Thyroid gland (tissue), 4 donors: Measurements from ENCODE around the gene EXT2. TPM values are rescaled to one million over a fixed set of nuclear protein-coding genes. Genes with fewer than 3 reads are reported as not detected.

Experiments
- DNase-seq, 2 donors: peaks; one replicate each; pipeline ENCODE4 v3.0.0-alpha.2; 2019
- H3K27ac ChIP-seq, 3 donors: fragments of 200-600 bp; sonication (generic); 1 replicate in 2 of 3; 2 replicates in 1 of 3; pipeline ENCODE4 v1.5.1; 2016 to 2019; ENCODE audit warnings: mild to moderate bottlenecking in 1 of 3, moderate library complexity in 1 of 3
- H3K27me3 ChIP-seq: fragments of 200-600 bp; sonication (generic); one replicate; pipeline ENCODE4 v1.5.1; 2019
- H3K36me3 ChIP-seq, 2 donors: fragments of 200-600 bp; sonication (generic); one replicate each; pipeline ENCODE4 v1.5.1; 2016 to 2019
- H3K4me1 ChIP-seq, 2 donors: fragments of 200-600 bp; sonication (generic); one replicate each; pipeline ENCODE4 v1.5.1; 2017 to 2019
- H3K4me3 ChIP-seq, 3 donors: fragments of 200-600 bp; sonication (generic); replicated peaks in 1 of 3; 1 replicate in 2 of 3; 2 replicates in 1 of 3; pipeline ENCODE4 v1.5.1; 2016; ENCODE audit warnings: mild to moderate bottlenecking in 1 of 3
- H3K9me3 ChIP-seq: fragments of 200-600 bp; sonication (generic); one replicate; pipeline ENCODE4 v1.5.1; 2017
- CTCF ChIP-seq, 6 experiments: fragments of 200-600 bp in 3 of 6; fragments of 450-650 bp in 3 of 6; sonication (generic) in 3 of 6; IDR thresholded peaks; one replicate each; pipeline ENCODE4 v1.5.1; 2016 to 2019; ENCODE audit warnings: antibody characterized with exemption in 6 of 6, mild to moderate bottlenecking in 2 of 6, inconsistent platforms in 1 of 6, moderate library complexity in 1 of 6
- POLR2A ChIP-seq, 2 donors: fragments of 450-650 bp; IDR thresholded peaks; one replicate each; pipeline ENCODE4 v1.6.1; 2017; ENCODE audit warnings: antibody characterized with exemption in 2 of 2, mild to moderate bottlenecking in 2 of 2, moderate library complexity in 1 of 2
- whole genome bisulfite sequencing, 2 donors: methylation state at CpG; one replicate each; pipeline ENCODE4 v1.1.5; 2017; 5-methylcytosine and 5-hydroxymethylcytosine counted together
- intact Hi-C: fragments of 100-400 bp; cut with DNase I; formaldehyde crosslinking; loops from one replicate; pipeline ENCODE4 v1.15.1; 2023
- total RNA-seq, 4 donors: library from RNA; depleted of rRNA; stranded (reverse); fragments of >200 nt; gene quantifications; one replicate each; pipeline ENCODE4 v1.2.3, GENCODE V29; 2016

The EXT2 gene
- total RNA-seq, 4 donors from 2014 or later = 53.2 to 95.8 (median 66.3) TPM

- H3K4me3 ChIP-seq = no peak overlapping the region
- 81 to 87% methylated on average over 1 of the region's 1 CpG for WGBS, 2 donors
- no peaks in the 10 kb centered on the region for H3K27me3 ChIP-seq
- no peak overlapping the region for H3K27ac ChIP-seq
- DNase-seq = no peak
- peaks cover 2% of the 10 kb centered on the region in 2 donors for H3K4me1 ChIP-seq
- H3K9me3 ChIP-seq = no peaks in the 10 kb centered on the region
- H3K36me3 ChIP-seq = peaks cover 0 to 10% of the 10 kb centered on the region in 2 donors
- TF ChIP-seq CTCF (IDR thresholded peaks at IDR 0.05) (no peak), POLR2A (IDR thresholded peaks at IDR 0.05) (no peak)
- intact Hi-C loops = no loop called here
These were observed 39.1 kb downstream of the EXT2 start for GRCh38 chr11:44134625-44135024.

- H3K27me3 ChIP-seq = no peaks in the 10 kb centered on the region
- H3K27ac ChIP-seq = no peak overlapping the region
- no peak overlapping the region for H3K4me3 ChIP-seq
- H3K4me1 ChIP-seq = peaks cover 11% of the 10 kb centered on the region in 2 donors
- TF ChIP-seq CTCF (IDR thresholded peaks at IDR 0.05) (no peak), POLR2A (IDR thresholded peaks at IDR 0.05) (no peak)
- H3K36me3 ChIP-seq = peaks cover 0 to 5% of the 10 kb centered on the region in 2 donors
- intact Hi-C loops = no loop called here
- WGBS, 2 donors = 80 to 92% methylated on average over 3 of the region's 3 CpGs
- no peak for DNase-seq
- H3K9me3 ChIP-seq = no peaks in the 10 kb centered on the region
These were observed 40.9 kb downstream of the EXT2 start for GRCh38 chr11:44136176-44136945.

GRCh38 chr11:44137057-44137456, 41.6 kb downstream of the EXT2 start:
- DNase-seq = no peak
- Histone ChIP-seq H3K27me3 (no peaks in the 10 kb centered on the region), H3K9me3 (no peaks in the 10 kb centered on the region), H3K27ac (no peak overlapping the region), H3K4me3 (no peak overlapping the region), H3K4me1 (peaks cover 11% of the 10 kb centered on the region in 2 donors), H3K36me3 (no peaks in the 10 kb centered on the region)
- TF ChIP-seq POLR2A (IDR thresholded peaks at IDR 0.05) (no peak), CTCF (IDR thresholded peaks at IDR 0.05) (no peak)
- WGBS, 2 donors = 90 to 100% methylated on average over 1 of the region's 1 CpG
- intact Hi-C loops = no loop called here

DNA sequence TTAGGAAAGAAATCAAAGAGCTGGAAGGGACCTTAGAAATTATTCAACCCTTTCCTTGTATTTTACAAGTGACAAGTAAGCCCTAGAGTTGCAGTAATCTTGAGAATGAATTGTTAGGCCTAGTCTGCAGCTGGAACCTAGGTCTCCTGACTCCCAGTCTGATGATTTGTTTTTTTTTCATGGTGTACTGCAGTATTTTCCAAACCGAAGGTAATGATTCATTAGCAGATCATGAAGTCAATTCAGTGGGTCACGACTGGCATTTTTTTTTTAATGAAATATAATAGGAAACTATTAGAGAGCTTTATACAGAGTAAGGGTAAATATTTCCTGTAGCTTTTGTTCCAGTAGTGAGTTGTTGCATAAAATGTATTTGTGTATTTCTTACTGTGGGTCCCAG, 42.8 kb downstream of the EXT2 start:
- Histone ChIP-seq H3K4me1 (peaks cover 11% of the 10 kb centered on the region in 2 donors), H3K27ac (no peak overlapping the region), H3K9me3 (no peaks in the 10 kb centered on the region), H3K4me3 (no peak overlapping the region), H3K27me3 (no peaks in the 10 kb centered on the region), H3K36me3 (no peaks in the 10 kb centered on the region)
- no peak for DNase-seq
- TF ChIP-seq CTCF (IDR thresholded peaks at IDR 0.05) (no peak), POLR2A (IDR thresholded peaks at IDR 0.05) (no peak)
- intact Hi-C loops = no loop called here
- WGBS, 2 donors = 83 to 86% methylated on average over 2 of the region's 2 CpGs

GRCh38 chr11:44138980-44139379, 43.5 kb downstream of the EXT2 start:
- Histone ChIP-seq H3K36me3 (no peaks in the 10 kb centered on the region), H3K27ac (no peak overlapping the region), H3K4me3 (no peak overlapping the region), H3K9me3 (no peaks in the 10 kb centered on the region), H3K27me3 (no peaks in the 10 kb centered on the region), H3K4me1 (peaks cover 11% of the 10 kb centered on the region in 2 donors)
- intact Hi-C loops = no loop called here
- TF ChIP-seq POLR2A (IDR thresholded peaks at IDR 0.05) (no peak), CTCF (IDR thresholded peaks at IDR 0.05) (no peak)
- 76 to 78% methylated on average over 2 of the region's 2 CpGs for WGBS, 2 donors
- no peak for DNase-seq
